Fibroblast of lung (primary cell): ENCODE data around the gene TRIM36. TPM values are rescaled to one million over a fixed set of nuclear protein-coding genes. Genes with fewer than 3 reads are reported as not detected.

Experiments used
- DNase-seq, 2 donors: peaks; one replicate each; pipeline versions ENCODE4 v3.0.0 to v3.0.0-alpha.2; 2010; ENCODE audit warnings: low read depth in 2 of 2
- H2AFZ ChIP-seq: 2 replicates; pipeline ENCODE4 v1.5.1; 2012; ENCODE audit warnings: low read length, control low read depth, inconsistent platforms
- H3K27ac ChIP-seq: 2 replicates; pipeline ENCODE4 v1.5.1; 2011; ENCODE audit warnings: low read length, control low read depth; ENCODE audit not compliant: insufficient read depth
- H3K27me3 ChIP-seq: 2 replicates; pipeline ENCODE4 v1.5.1; 2011; ENCODE audit warnings: mild to moderate bottlenecking, low read length; ENCODE audit not compliant: control insufficient read depth, insufficient read depth
- H3K36me3 ChIP-seq: 2 replicates; pipeline ENCODE4 v1.5.1; 2011; ENCODE audit warnings: low read length; ENCODE audit not compliant: control insufficient read depth, insufficient read depth
- H3K4me1 ChIP-seq: 2 replicates; pipeline ENCODE4 v1.5.1; 2011; ENCODE audit warnings: low read length; ENCODE audit not compliant: control insufficient read depth, insufficient read depth; ENCODE audit errors: extremely low read depth
- H3K4me2 ChIP-seq: 2 replicates; pipeline ENCODE4 v1.5.1; 2011; ENCODE audit warnings: low read length, control low read depth; ENCODE audit not compliant: insufficient read depth; ENCODE audit errors: extremely low read depth
- H3K4me3 ChIP-seq, 4 experiments: fragments of 200-600 bp in 1 of 4; sonication (generic) in 1 of 4; replicated peaks in 1 of 4; 2 replicates each; pipeline ENCODE4 v1.5.1; 2011 to 2016; ENCODE audit warnings: low read length in 4 of 4, low read depth in 3 of 4, mild to moderate bottlenecking in 3 of 4, control low read depth in 2 of 4, inconsistent platforms in 1 of 4, mixed read lengths in 1 of 4; ENCODE audit not compliant: insufficient read depth in 1 of 4; ENCODE audit errors: control extremely low read depth in 1 of 4
- H3K79me2 ChIP-seq: 2 replicates; pipeline ENCODE4 v1.5.1; 2012; ENCODE audit warnings: mild to moderate bottlenecking, low read length, inconsistent platforms; ENCODE audit not compliant: control insufficient read depth, insufficient read depth
- H3K9ac ChIP-seq: 2 replicates; pipeline ENCODE4 v1.5.1; 2011; ENCODE audit warnings: mild to moderate bottlenecking, low read length, control low read depth; ENCODE audit not compliant: insufficient read depth
- H3K9me3 ChIP-seq: 2 replicates; pipeline ENCODE4 v1.5.1; 2012; ENCODE audit warnings: low read depth, low read length; ENCODE audit not compliant: control insufficient read depth, insufficient read depth
- H4K20me1 ChIP-seq: 2 replicates; pipeline ENCODE4 v1.5.1; 2011; ENCODE audit warnings: low read length; ENCODE audit not compliant: control insufficient read depth, insufficient read depth; ENCODE audit errors: extremely low read depth
- EZH2 ChIP-seq: IDR thresholded peaks from 2 replicates; pipeline ENCODE4 v1.5.1; 2012; ENCODE audit warnings: low read length, control low read depth, mild to moderate bottlenecking; ENCODE audit errors: missing control alignments
- polyA plus RNA-seq, 2 donors: library from polyadenylated mRNA; depleted of rRNA in 1 of 2; stranded (reverse) in 1 of 2; unstranded in 1 of 2; fragments of >200 nt; gene quantifications; 2 replicates each; pipeline ENCODE4 v1.2.1, GENCODE V29; 2011 to 2012; ENCODE audit warnings: missing spikeins in 1 of 2
- total RNA-seq: library from RNA; depleted of rRNA; stranded (reverse); fragments of >200 nt; gene quantifications from 2 replicates; pipeline ENCODE4 v1.2.1, GENCODE V29; 2014
- TF ChIP-seq, protein P1 (sequence below), 2 donors: IDR thresholded peaks in 1 of 2; conservative IDR thresholded peaks in 1 of 2; 1 replicate in 1 of 2; 2 replicates in 1 of 2; pipeline ENCODE4 v1.5.1; 2011 to 2012; ENCODE audit warnings: low read length in 2 of 2, control low read depth in 1 of 2, inconsistent platforms in 1 of 2, low read depth in 1 of 2, mild to moderate bottlenecking in 1 of 2

TRIM36 gene
- total and polyA plus RNA-seq, 2 donors (not counting 1 experiment from before 2014, with no cell fraction given): 0.12 to 0.33 TPM

DNA sequence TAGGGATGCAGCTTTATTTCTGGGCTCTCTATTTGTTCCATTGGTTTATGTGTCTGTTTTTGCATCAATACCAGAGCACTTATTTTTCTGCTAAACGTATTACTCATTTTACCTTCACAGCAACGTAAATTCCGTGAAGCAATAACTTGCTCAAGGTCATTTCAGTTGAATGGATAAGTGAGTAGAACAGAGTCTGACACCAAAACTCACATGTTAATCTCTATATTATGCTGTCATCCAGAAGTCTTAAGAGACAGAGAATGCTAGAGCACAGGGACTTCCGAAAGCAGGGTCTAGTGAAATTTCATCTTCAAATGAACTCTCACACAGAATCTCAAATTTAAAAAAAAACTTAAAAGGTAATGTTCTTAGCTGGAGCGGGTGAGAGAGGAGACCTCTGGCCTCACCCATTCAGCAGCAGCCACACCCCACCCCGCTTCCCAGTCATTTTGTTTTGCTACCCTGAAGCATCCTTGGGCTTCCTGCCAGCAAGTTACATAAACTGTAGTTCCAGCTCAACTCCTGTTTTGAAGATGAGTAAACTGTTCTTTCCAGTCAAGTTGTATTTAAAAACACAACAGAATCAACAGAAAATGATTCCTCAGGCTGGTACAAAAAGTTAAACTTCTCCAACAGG is 69.3 kb downstream of the TRIM36 start:
- Histone ChIP-seq H4K20me1 (no peaks in the 10 kb centered on the region), H3K9ac (no peak overlapping the region), H3K4me1 (no peaks in the 10 kb centered on the region), H3K79me2 (no peaks in the 10 kb centered on the region), H2AFZ (no peak overlapping the region), H3K9me3 (no peaks in the 10 kb centered on the region), H3K27ac (no peak overlapping the region), H3K4me3 (no peak overlapping the region), H3K36me3 (no peaks in the 10 kb centered on the region), H3K27me3 (no peaks in the 10 kb centered on the region), H3K4me2 (no peak overlapping the region)
- no peak for TF ChIP-seq EZH2
- TF ChIP-seq, protein P1, sequence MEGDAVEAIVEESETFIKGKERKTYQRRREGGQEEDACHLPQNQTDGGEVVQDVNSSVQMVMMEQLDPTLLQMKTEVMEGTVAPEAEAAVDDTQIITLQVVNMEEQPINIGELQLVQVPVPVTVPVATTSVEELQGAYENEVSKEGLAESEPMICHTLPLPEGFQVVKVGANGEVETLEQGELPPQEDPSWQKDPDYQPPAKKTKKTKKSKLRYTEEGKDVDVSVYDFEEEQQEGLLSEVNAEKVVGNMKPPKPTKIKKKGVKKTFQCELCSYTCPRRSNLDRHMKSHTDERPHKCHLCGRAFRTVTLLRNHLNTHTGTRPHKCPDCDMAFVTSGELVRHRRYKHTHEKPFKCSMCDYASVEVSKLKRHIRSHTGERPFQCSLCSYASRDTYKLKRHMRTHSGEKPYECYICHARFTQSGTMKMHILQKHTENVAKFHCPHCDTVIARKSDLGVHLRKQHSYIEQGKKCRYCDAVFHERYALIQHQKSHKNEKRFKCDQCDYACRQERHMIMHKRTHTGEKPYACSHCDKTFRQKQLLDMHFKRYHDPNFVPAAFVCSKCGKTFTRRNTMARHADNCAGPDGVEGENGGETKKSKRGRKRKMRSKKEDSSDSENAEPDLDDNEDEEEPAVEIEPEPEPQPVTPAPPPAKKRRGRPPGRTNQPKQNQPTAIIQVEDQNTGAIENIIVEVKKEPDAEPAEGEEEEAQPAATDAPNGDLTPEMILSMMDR (conservative IDR thresholded peaks at IDR 0.05 in 1 of 2, IDR thresholded peaks at IDR 0.05 in 1 of 2; ENCODE audit: low read depth in 1 of 2, low read length in 2 of 2): no peak
- peak; percentile 9 to 21 for DNase-seq

DNA sequence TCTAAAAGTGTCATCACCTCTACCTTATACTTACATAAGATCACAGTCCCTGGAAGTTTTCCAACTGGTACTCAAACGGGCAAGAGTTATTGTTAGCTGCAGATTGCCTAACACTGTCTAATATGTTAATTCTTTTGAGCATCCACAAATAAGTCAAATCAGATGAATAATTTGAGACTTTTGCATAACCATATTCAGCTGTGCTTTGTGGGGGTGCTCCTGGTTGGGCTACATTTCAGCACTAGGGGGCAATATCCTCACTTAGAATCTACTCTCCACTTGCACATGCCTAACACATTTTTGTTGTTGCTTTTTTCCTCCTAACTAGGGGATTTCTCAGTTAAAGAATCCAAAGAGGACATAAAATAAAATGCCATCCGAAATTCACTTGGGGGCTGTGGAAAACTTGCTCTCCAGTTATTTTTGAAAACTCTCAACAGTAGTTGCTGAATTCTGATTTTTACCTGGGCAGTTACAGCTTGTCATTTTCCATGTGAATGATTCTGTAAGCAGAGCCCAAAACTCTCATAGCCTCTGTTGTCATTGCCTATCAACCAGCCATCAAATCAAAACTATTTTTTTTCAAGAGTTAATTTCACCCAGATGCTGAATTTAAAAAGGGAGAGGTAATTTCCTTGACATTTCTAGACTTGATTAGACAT is 71.5 kb downstream of the TRIM36 start:
- peak; percentile 46 to 69 for DNase-seq
- no peaks in the 10 kb centered on the region for H3K36me3 ChIP-seq
- H3K27ac ChIP-seq: no peak overlapping the region
- TF ChIP-seq, protein P1 (conservative IDR thresholded peaks at IDR 0.05 in 1 of 2, IDR thresholded peaks at IDR 0.05 in 1 of 2; ENCODE audit: low read depth in 1 of 2, low read length in 2 of 2): peak; percentile 82 to 85
- no peak for TF ChIP-seq EZH2
- no peaks in the 10 kb centered on the region for H3K79me2 ChIP-seq
- no peak overlapping the region for H3K9ac ChIP-seq
- H3K4me3 ChIP-seq: no peak overlapping the region
- no peaks in the 10 kb centered on the region for H3K9me3 ChIP-seq
- no peaks in the 10 kb centered on the region for H4K20me1 ChIP-seq
- H3K4me2 ChIP-seq: no peak overlapping the region
- H3K4me1 ChIP-seq: no peaks in the 10 kb centered on the region
- no peak overlapping the region for H2AFZ ChIP-seq
- no peaks in the 10 kb centered on the region for H3K27me3 ChIP-seq

DNA sequence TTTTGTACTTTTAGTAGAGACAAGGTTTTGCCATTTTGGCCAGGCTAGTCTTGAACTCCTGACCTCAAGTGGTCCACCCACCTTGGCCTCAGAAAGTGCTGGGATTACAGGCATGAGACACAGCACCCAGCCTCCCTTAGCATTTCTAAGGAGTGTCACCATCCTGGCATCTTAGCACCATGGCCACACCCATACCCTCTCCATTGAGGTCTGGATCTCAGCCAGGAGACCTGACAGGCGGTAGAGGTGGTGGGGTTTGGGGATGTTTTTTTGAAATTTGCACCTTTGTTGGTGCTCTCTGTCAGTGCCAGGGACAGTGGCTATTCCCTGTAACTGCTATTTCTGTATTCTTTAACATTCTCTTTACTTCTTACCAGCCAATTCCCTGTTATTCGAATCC is 72.5 kb downstream of the TRIM36 start:
- H2AFZ ChIP-seq: no peak overlapping the region
- H3K9ac ChIP-seq: no peak overlapping the region
- H3K36me3 ChIP-seq: no peaks in the 10 kb centered on the region
- TF ChIP-seq, protein P1 (conservative IDR thresholded peaks at IDR 0.05 in 1 of 2, IDR thresholded peaks at IDR 0.05 in 1 of 2; ENCODE audit: low read depth in 1 of 2, low read length in 2 of 2): no peak
- no peak for TF ChIP-seq EZH2
- no peaks in the 10 kb centered on the region for H3K9me3 ChIP-seq
- no peak overlapping the region for H3K27ac ChIP-seq
- H4K20me1 ChIP-seq: no peaks in the 10 kb centered on the region
- no peaks in the 10 kb centered on the region for H3K27me3 ChIP-seq
- no peak for DNase-seq
- H3K79me2 ChIP-seq: no peaks in the 10 kb centered on the region
- H3K4me2 ChIP-seq: no peak overlapping the region
- no peaks in the 10 kb centered on the region for H3K4me1 ChIP-seq
- H3K4me3 ChIP-seq: no peak overlapping the region
